Vagina (tissue), 2 donors: ENCODE results near the gene EXOC5. TPM values are rescaled to one million over a fixed set of nuclear protein-coding genes. Genes with fewer than 3 reads are reported as not detected.

Experiments
- DNase-seq, 2 donors: peaks; one replicate each; pipeline ENCODE4 v3.0.0-alpha.2; 2017; ENCODE audit errors: extremely low spot score in 2 of 2
- H3K27ac ChIP-seq: fragments of 200-600 bp; sonication (generic); one replicate; pipeline ENCODE4 v1.5.1; 2019
- H3K27me3 ChIP-seq: fragments of 200-600 bp; sonication (generic); one replicate; pipeline ENCODE4 v1.5.1; 2019
- H3K36me3 ChIP-seq, 2 donors: fragments of 200-600 bp; sonication (generic); one replicate each; pipeline ENCODE4 v1.5.1; 2017 to 2019
- H3K4me1 ChIP-seq: fragments of 200-600 bp; sonication (generic); one replicate; pipeline ENCODE4 v1.5.1; 2019
- H3K4me3 ChIP-seq, 2 donors: fragments of 200-600 bp; sonication (generic); 1 replicate in 1 of 2; 2 replicates in 1 of 2; pipeline ENCODE4 v1.5.1; 2016 to 2019
- H3K9me3 ChIP-seq: fragments of 200-600 bp; sonication (generic); one replicate; pipeline ENCODE4 v1.5.1; 2019
- CTCF ChIP-seq, 3 experiments: fragments of 450-650 bp in 2 of 3; fragments of 200-600 bp in 1 of 3; sonication (generic) in 1 of 3; IDR thresholded peaks; one replicate each; pipeline ENCODE4 v1.5.1; 2017 to 2019; ENCODE audit warnings: antibody characterized with exemption in 3 of 3, mild to moderate bottlenecking in 2 of 3, moderate library complexity in 2 of 3
- POLR2A ChIP-seq, 2 donors: fragments of 450-650 bp; IDR thresholded peaks; one replicate each; pipeline ENCODE4 v1.6.1; 2017; ENCODE audit warnings: antibody characterized with exemption in 2 of 2, mild to moderate bottlenecking in 2 of 2, moderate library complexity in 2 of 2
- POLR2AphosphoS5 ChIP-seq, 2 donors: sonication (generic); formaldehyde crosslinking; IDR thresholded peaks; one replicate each; pipeline ENCODE4 v1.9.0; 2017; ENCODE audit warnings: antibody characterized with exemption in 2 of 2, mild to moderate bottlenecking in 2 of 2, low read depth in 1 of 2; ENCODE audit not compliant: insufficient read depth in 1 of 2
- intact Hi-C: fragments of 100-400 bp; cut with DNase I; formaldehyde crosslinking; loops from one replicate; pipeline ENCODE4 v1.15.1; 2023
- total RNA-seq: library from RNA; depleted of rRNA; stranded (reverse); fragments of >200 nt; gene quantifications from one replicate; pipeline ENCODE4 v1.2.3, GENCODE V29; 2016

EXOC5 gene
- total RNA-seq, result 33.9 TPM

GRCh38 chr14:57268161-57269069 is at the start of gene EXOC5, which contains the start of gene AP5M1:
TSS of gene EXOC5 (minus strand) at chr14:57268905. CDS start at chr14:57268648, 257 bp downstream.
TSS of gene AP5M1 (plus strand) at chr14:57268971. CDS start at chr14:57269315, 344 bp downstream.
- Histone ChIP-seq H3K27ac (peak within 1 kb of the TSS; percentile 99), H3K4me1 (peaks cover 54% of the 10 kb centered on the region), H3K9me3 (no peaks in the 10 kb centered on the region), H3K4me3 (peak within 1 kb of the TSS; percentile 61 to 99), H3K27me3 (no peaks in the 10 kb centered on the region), H3K36me3 (no peaks in the 10 kb centered on the region)
- intact Hi-C loops, result no loop called here
- DNase-seq, result peak in 1 of 2 donors; percentile 89
- TF ChIP-seq POLR2AphosphoS5 (IDR thresholded peaks at IDR 0.05; ENCODE audit: insufficient read depth in 1 of 2, low read depth in 1 of 2) (peak; percentile 90 to 93), POLR2A (IDR thresholded peaks at IDR 0.05) (peak in 1 of 2 donors; percentile 4), CTCF (IDR thresholded peaks at IDR 0.05) (peak in 1 of 3 experiments; percentile 35)

GRCh38 chr14:57317248-57317833 is 48.6 kb upstream of the EXOC5 start:
- Histone ChIP-seq H3K36me3 (no peaks in the 10 kb centered on the region), H3K4me1 (no peaks in the 10 kb centered on the region), H3K9me3 (no peaks in the 10 kb centered on the region), H3K27me3 (no peaks in the 10 kb centered on the region), H3K27ac (no peak overlapping the region), H3K4me3 (no peak overlapping the region)
- no peak for DNase-seq
- intact Hi-C loops, result no loop called here
- no peak for TF ChIP-seq POLR2AphosphoS5 (IDR thresholded peaks at IDR 0.05; ENCODE audit: insufficient read depth in 1 of 2, low read depth in 1 of 2)
- TF ChIP-seq POLR2A (IDR thresholded peaks at IDR 0.05), result no peak
- peak; percentile 50 to 62 (median 60) for TF ChIP-seq CTCF (IDR thresholded peaks at IDR 0.05)

- Histone ChIP-seq H3K27ac (no peak overlapping the region), H3K36me3 (no peaks in the 10 kb centered on the region)
- intact Hi-C loops, result no loop called here
Observed at GRCh38 chr14:57314396-57315089, 45.8 kb upstream of the EXOC5 start.

GRCh38 chr14:57302883-57303282 is 34.2 kb upstream of the EXOC5 start:
- no peaks in the 10 kb centered on the region for H3K4me1 ChIP-seq
- TF ChIP-seq POLR2A (IDR thresholded peaks at IDR 0.05) (no peak), POLR2AphosphoS5 (IDR thresholded peaks at IDR 0.05; ENCODE audit: insufficient read depth in 1 of 2, low read depth in 1 of 2) (no peak), CTCF (IDR thresholded peaks at IDR 0.05) (no peak)
- intact Hi-C loops, result no loop called here
- no peaks in the 10 kb centered on the region for H3K36me3 ChIP-seq
- H3K27me3 ChIP-seq, result no peaks in the 10 kb centered on the region
- H3K27ac ChIP-seq, result no peak overlapping the region
- no peaks in the 10 kb centered on the region for H3K9me3 ChIP-seq
- DNase-seq, result no peak
- no peak overlapping the region for H3K4me3 ChIP-seq

More at GRCh38 chr14:57314396-57315089, 45.8 kb upstream of the EXOC5 start:
- TF ChIP-seq POLR2AphosphoS5 (IDR thresholded peaks at IDR 0.05; ENCODE audit: insufficient read depth in 1 of 2, low read depth in 1 of 2), result no peak
- TF ChIP-seq CTCF (IDR thresholded peaks at IDR 0.05), result no peak
- no peak for TF ChIP-seq POLR2A (IDR thresholded peaks at IDR 0.05)
- H3K9me3 ChIP-seq, result no peaks in the 10 kb centered on the region
- H3K4me3 ChIP-seq, result no peak overlapping the region
- no peaks in the 10 kb centered on the region for H3K4me1 ChIP-seq
- no peak for DNase-seq
- H3K27me3 ChIP-seq, result no peaks in the 10 kb centered on the region
